Measurements from ENCODE around the gene CDHR3. TPM values are rescaled to one million over a fixed set of nuclear protein-coding genes. Genes with fewer than 3 reads are reported as not detected.

CDHR3 gene
- total RNA-seq, 1 experiment from 2014 or later, result 3.3 TPM

DNA sequence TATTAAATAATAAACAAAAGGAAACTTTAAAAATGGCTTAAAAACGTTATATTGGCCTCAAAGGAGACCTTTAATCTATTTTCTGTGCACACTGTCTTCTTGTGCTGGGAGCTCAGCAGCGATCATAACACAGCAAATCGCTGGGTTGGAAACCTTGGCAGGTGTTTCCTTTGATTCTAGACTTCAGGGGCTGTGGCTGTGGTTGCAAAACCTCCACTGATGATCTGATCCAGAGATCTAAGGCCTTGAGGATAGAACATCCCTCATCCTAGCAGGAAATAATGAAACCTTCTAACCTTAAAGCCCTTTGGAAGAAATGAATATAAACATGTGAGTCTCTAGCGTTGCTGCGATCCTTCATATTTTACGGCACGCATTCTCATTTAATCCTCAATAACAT lies 29.8 kb downstream of the CDHR3 start:
- WGBS (ENCODE audit: extremely low coverage, insufficient read length, low lambda C conversion rate), result no CpG with 5 or more reads among the region's 7 CpGs
- 0 out of 7 replicates have a peak, but pooled peaks cover 0 to 2% (median 0%) of the 10 kb centered on the region in 3 experiments for H3K36me3 Mint-ChIP-seq (ENCODE audit: insufficient read depth in 1 of 3, low read depth in 3 of 3)

More for the DNA sequence above, 29.8 kb downstream of the CDHR3 start:
- Histone ChIP-seq H3K23me2 (ENCODE audit: insufficient read length, low read depth, low read length, poor library complexity, severe bottlenecking) (no peaks in the 10 kb centered on the region), H3K9me3 (ENCODE audit: control insufficient read depth, low read depth, low read length) (no peaks in the 10 kb centered on the region), H3K14ac (ENCODE audit: insufficient read depth, low read length) (no peak overlapping the region), H3K23ac (ENCODE audit: insufficient read length, low read depth, low read length) (no peak overlapping the region), H3K79me1 (ENCODE audit: insufficient read depth, low read depth, low read length, poor library complexity, severe bottlenecking) (no peaks in the 10 kb centered on the region), H4K91ac (ENCODE audit: insufficient read length, low read depth, low read length) (no peak overlapping the region), H3K18ac (ENCODE audit: insufficient read length, low read depth, low read length) (no peak overlapping the region), H3K56ac (ENCODE audit: insufficient read length, low read depth, low read length) (no peak overlapping the region), H2BK120ac (ENCODE audit: low read depth, low read length, poor library complexity, severe bottlenecking) (no peak overlapping the region), H2BK15ac (ENCODE audit: low read depth, low read length) (no peak overlapping the region), H3K27me3 (ENCODE audit: insufficient read depth, low read length) (no peaks in the 10 kb centered on the region), H2BK20ac (ENCODE audit: low read depth, low read length, poor library complexity, severe bottlenecking) (no peak overlapping the region), H4K8ac (replicated peaks; ENCODE audit: insufficient read length, low read depth, low read length) (no peak overlapping the region), H2AK5ac (ENCODE audit: insufficient read length, low read length) (no peak overlapping the region), H3K27ac (ENCODE audit: insufficient read length, low read depth, low read length) (no peak overlapping the region), H3K4me1 (ENCODE audit: insufficient read depth, low read length) (peaks cover 19% of the 10 kb centered on the region), H3K79me2 (ENCODE audit: insufficient read depth, low read length) (no peaks in the 10 kb centered on the region), H2BK5ac (ENCODE audit: insufficient read length, low read length) (no peak overlapping the region), H4K20me1 (ENCODE audit: control insufficient read depth, insufficient read depth, insufficient read length) (no peaks in the 10 kb centered on the region), H2AFZ (ENCODE audit: low read length) (no peak overlapping the region), H3K4ac (ENCODE audit: low read depth, low read length) (no peak overlapping the region), H3K4me2 (ENCODE audit: insufficient read depth, insufficient read length, low read length) (no peak overlapping the region), H2BK12ac (ENCODE audit: insufficient read length, low read depth, low read length) (no peak overlapping the region), H3T11ph (ENCODE audit: low read length) (no peak overlapping the region), H4K5ac (ENCODE audit: insufficient read length, low read depth, low read length) (no peak overlapping the region), H3K9ac (ENCODE audit: extremely low read depth, insufficient read length, low read length) (no peak overlapping the region)
- TF ChIP-seq, protein P1, sequence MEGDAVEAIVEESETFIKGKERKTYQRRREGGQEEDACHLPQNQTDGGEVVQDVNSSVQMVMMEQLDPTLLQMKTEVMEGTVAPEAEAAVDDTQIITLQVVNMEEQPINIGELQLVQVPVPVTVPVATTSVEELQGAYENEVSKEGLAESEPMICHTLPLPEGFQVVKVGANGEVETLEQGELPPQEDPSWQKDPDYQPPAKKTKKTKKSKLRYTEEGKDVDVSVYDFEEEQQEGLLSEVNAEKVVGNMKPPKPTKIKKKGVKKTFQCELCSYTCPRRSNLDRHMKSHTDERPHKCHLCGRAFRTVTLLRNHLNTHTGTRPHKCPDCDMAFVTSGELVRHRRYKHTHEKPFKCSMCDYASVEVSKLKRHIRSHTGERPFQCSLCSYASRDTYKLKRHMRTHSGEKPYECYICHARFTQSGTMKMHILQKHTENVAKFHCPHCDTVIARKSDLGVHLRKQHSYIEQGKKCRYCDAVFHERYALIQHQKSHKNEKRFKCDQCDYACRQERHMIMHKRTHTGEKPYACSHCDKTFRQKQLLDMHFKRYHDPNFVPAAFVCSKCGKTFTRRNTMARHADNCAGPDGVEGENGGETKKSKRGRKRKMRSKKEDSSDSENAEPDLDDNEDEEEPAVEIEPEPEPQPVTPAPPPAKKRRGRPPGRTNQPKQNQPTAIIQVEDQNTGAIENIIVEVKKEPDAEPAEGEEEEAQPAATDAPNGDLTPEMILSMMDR (conservative IDR thresholded peaks at IDR 0.05), result no peak
- Mint-ChIP-seq H3K27ac (no peak overlapping the region), H3K4me3 (no peak overlapping the region), H3K9me3 (peaks cover 0 to 2% of the 10 kb centered on the region in 2 experiments; a peak in 1 of 5 replicates), H3K4me1 (peaks cover 42 to 50% of the 10 kb centered on the region in 2 experiments), H3K27me3 (ENCODE audit: low read depth) (peaks cover 4% of the 10 kb centered on the region)
- DNase-seq, result no peak

All from H9 (cell line).